Esophagus mucosa (tissue), 1 donor: ENCODE results near the gene TNFSF4. TPM values are rescaled to one million over a fixed set of nuclear protein-coding genes. Genes with fewer than 3 reads are reported as not detected.

Experiments
- ATAC-seq: fragments of 200-7000 bp; cut with Tn5 transposase; one replicate; pipeline ENCODE4 v1.9.1; 2020
- total RNA-seq: library from RNA; stranded (reverse); gene quantifications from one replicate; pipeline ENCODE4 v1.2.4, GENCODE V29; 2023
- donor health status: DM: yes; HTN: yes; CAD: no.

The TNFSF4 gene
- total RNA-seq, 1 donor from 2014 or later = 0.12 TPM

DNA sequence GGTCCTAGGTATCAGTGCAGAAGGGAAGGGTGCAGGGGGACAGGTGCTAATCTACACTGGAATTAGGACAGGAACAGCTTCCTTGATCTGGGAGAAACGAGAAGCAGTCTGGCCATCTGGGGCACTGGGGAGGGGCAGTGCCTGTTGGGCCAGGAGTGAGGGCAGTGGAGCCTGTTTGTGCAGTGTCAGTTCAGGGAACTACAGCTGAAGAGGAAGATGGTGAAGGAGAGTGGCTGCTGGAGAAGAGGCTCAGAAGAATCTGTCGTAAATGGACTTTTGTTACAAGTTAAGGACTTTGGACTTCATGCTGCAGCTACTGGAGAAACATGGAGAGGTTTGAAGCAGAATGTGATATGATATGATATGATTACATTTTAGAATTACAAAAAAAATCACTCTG lies 3.2 kb upstream of the TNFSF4 start:
- ATAC-seq = no peak

DNA sequence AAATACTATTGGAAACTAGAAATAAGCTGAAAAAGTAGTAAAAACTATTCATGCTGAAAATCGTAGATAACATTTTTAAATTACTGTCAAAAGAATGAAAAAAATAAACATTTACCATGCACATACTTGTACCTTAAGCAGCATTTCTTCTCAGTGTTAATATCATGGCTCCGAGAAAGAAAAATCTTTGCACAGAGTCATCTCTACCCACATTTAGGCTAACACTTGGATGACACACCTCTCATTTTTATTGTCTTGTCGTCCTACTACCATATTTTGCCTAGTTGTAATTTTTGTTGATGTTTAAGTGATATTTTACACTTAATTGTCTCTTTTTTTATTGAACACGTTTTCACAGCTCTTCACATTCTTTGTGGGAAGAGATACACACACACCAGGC lies 1.7 kb upstream of the TNFSF4 start:
- no peak for ATAC-seq

DNA sequence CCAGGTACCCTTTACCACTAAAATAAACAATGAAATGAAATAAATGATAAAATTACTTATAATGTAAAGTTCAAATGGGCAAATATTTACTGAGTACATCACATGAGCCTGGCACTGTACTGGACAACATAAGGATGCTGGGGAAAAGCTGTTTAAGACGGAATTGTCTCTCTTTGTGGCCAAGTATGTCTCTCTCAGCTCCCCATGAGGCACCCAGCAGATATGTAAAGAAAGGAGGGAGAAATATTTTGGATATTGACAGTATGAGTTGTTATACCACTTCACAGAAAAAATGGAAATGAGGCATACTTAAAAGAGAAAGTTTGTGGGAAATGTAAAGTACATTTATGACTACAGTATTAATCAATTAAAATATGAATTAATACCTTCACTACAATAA lies 1.0 kb upstream of the TNFSF4 start:
- ATAC-seq = no peak

DNA sequence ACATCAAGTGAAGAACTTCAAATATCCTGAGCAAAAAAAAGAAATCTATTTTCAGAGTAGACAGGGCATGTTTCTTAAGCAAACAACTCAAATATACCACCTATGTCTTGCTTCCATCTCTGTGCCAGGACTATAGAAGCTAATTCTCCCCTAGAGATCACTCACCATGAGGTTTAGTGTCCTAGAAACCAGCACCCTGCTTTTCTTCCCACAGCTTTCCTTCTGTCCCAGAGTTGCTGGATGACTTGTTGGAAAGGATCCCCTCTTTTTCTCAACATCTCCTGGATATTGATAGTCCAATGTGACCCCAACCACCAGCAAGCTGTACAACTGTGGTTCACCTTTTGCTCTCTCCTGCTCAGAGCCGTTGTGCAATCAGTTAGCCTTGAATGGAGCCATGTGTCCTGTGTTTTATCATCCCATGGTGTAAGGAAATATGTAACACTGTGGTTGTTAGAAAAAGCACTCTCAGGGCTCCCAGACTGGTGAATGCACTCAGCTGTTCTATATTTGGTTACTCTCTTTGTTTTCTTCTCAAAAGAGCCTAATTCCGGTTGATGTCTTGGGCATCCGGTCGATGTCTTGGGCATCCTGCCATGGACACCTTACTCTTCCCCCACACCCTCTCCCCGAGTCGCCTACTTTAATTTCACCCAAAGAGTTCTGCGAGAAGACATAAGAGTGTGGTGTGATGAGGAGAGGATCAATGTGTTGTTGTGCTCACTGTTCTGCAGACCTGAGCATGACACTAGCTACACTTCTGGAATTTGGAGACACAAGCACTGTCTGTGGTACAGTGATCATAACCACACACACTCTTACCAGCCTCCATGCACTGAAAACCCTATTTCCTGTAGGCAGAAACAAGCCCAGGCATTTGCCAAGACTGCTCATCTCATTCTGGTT lies 1.7 kb downstream of the TNFSF4 start:
- peak; percentile 38 for ATAC-seq

DNA sequence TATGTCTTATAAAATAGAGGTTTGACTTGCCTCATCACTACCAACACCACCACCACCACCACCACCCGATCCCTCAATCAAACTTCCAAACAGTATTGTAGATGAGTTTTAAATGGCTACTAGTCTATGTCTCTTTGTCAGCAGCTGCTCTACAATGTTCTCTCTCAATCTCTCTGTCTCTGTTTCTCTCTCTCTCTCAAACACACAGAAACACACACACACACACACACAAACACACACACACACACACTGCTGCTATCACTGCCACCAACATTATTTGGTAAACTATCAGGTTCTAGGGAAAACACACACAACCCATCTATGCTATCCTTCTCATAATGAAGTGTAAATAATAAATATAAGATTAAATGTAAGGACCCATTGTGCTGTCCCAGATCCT lies 2.4 kb downstream of the TNFSF4 start:
- no peak for ATAC-seq

DNA sequence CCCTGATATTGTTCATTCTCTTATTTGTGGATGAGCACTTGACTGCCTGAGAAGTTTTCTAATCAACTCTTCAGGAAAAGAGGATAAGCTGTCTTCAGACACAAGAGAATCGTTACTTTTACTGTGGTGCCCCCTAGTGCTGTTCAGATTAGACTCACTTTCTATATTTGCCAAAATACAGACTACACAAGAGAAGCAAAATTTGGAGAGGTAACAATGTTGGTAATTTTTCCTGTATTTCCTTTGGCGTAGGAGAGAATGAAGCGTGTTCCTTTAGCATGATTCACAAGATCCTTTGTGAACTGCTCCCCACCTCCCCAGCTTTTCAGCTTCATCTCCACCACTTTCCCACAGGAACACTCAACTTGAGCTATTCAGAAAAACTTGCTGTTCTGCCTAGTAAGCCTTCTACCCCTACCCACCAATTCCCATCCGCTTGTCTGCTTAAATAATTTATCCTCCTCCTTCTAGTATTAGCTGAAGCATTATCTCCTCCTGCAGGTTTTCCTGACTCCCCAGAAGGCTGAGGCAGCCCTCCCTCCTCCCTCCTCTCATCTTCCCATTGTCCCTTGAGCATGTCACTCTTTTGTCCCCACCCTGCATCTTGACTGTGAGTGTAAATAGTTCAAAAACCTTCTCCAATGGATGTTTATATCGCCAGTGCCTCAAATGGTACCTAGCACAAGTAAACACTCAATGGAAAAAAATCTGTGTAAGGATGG lies 4.5 kb downstream of the TNFSF4 start:
- ATAC-seq = peak; percentile 65

DNA sequence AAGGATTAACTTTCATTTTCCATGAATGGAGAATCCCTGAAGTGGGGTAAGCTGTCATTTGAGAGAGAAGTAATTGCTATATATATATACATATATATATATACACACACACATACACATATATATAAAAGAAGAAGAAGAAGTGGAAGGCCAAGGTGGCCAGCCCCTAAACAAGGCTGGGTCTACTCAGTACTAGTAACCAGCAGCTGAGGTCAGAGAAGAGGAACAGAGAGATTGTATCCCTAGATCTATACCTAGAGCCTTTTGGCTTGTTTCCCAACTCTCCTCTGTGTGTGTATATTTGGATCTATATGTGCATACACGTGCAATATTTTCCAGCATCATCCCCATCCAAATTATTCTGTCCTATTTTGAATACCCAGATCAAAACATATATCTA lies 5.2 kb downstream of the TNFSF4 start:
- peak; percentile 22 for ATAC-seq

DNA sequence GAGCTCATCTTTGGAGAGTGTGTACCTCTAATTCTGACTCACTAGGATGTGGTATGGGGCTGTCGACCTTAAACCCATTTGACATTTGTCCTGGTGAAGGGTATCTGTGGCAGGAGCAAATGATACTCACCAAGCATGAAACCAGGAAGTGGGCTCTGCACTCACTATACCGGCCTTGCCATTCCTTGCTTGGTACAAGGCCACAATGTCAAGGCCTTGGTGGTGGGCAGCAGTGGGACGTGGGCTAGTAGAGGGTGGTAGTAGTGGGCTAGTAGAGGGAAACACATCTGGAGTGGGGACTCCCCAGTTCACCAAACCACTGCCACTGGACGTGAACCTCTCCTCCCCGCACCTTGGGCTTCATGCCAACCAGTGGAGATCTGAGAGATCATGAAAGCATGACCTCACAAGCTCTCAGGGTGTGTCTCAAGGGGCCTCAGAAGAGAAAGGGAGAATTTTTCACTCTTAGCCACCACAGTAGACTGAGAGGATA lies 11.5 kb downstream of the TNFSF4 start:
- ATAC-seq = no peak

DNA sequence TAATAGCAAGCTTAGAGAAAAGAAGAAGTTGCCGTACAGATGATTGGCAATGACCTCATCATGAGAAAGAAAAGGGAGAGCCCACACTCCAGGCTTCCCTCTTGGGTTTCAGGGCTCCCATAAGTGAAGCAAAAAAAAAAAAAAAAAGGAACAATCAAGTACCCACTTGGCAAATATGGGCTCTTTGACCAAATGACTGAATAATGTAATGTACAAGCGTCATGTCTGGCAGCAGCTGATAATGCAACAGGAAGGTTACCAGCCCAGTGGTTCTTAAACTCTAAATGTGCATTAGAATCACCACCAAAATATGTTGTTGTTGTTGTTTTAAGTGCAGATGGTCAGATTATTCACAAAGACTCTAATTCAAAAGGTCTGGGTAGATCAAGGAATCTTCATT lies 13.5 kb downstream of the TNFSF4 start:
- ATAC-seq = no peak

DNA sequence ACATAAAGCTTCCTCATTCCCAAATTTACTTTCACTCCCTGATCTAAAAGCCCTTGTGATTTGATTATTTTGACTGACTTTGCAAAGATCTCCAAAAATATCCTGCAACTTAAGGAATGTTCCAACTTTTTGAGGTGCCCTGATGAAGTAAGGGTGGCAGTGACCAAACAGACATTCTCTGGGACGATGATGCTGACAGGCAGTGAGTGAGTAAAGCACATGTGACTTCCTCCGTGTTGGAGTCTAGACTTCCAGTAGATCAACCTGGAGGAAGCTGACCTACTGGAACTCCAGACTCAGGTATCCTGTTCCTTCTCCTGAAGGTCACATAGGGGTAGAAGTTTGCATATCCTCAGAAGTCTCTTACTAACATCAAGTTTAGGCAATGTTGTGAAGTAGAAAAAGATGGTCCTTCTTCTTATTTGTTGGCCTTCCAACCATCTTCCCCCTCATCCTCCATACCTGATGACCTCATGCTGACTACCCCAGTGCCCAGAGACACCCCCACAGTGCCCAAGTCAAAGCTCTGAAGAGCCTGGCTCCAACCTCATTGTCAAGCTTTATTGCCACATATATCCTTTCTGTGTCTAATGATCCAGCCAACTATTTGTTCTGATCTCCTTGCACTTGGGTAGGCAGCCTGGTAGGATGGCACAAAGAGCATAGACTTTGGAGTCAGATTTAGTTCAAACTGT lies 16.0 kb downstream of the TNFSF4 start:
- peak; percentile 22 for ATAC-seq

DNA sequence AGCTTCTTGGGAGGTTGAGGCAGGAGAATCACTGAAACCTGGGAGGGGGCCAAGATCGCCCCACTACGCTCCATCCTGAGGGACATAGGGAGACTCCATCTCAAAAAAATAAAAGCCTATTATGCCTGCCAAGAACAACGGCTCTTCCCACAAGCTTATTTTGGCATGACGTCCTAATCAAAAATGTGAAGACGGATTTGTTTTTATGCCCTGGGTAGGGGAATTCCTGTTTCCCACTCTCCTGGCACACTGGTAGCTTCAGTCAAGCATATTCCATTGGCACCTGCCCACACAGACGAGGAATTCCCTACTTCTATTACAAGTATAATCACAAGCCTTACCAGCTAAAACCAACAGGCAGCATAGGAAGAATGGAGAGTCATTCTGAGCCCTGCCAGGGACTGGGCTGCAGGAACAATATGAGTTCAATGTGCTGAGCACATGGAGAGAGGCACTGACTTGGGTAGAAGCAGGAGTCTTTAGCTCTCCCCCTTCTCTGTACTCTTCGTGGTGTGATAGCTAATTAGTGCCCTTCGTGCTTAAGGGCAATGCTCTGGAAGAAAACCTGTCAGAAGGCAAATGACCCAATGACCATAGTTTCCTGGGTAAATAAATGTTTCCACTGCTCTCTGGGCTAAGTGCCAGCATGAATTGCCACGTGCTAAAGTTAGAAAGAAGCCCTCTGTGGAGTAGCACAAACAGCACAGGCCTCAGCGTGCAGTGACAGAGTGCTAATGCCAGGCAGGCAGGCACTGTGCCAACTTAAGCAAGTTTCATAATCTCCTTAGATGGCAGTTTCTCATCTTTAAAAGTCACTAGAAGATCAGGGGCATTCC lies 16.8 kb downstream of the TNFSF4 start:
- peak; percentile 94 for ATAC-seq

DNA sequence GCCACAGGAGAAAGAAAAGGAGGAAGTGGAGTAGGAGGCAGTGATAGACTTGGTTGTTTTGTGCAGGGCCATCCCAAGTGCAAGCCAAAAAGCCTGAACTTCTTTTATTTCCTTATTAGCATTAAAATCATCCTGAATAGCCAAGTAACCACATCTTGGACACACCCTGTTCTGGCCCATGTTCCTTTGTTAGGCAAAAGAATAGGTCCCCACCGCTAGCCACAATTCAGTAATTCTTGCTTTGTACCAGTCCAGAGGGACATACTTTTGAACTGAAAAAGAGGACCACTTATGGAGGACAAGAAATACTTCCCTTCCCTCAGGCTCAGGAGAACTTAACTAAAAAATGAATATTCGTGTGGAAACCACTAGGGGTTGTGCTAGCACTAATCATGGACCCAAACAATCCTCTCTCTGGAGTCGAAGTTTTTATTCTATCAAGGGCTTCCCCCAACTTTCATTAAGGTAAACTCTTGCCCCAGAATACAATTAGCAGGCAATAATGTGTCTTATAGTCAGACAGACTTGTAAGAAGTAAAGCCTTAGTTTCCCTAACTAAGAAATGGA lies 19.4 kb downstream of the TNFSF4 start:
- no peak for ATAC-seq

DNA sequence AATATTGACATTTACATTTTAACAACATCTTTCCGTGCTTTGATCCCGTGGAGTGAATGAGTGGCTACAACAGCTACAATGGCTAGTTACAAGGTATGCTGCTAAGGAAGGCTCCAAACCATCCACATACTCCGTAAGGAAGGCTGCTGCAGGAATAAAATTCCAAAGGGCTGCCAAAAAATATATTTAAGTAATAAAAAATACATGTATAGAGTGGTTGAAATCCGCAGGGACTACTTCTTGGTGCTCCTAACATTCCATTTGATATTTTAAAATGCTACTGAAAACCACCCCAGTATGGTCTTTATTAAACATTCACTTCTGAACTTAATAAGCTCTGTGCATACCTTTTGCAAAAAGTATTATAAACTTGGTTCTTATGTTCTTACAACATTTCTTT lies 25.3 kb downstream of the TNFSF4 start:
- ATAC-seq = no peak

DNA sequence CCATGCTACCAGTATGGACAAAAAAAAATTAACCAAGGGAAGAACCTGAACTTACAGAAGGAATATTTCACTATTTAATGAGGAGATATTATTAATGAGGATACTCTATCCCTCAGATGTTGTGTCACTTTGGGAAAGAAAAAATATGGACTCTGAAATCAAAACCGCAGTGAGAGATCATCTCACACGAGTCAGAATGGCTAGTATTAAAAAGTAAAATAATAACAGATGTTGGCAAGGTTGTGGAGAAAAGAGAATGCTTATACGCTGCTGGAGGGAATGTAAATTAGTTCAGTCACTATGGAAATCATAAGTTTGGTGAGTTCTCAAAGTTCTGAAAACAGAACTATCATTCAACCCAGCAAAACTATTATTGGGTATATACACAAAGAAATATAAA lies 30.9 kb downstream of the TNFSF4 start:
- ATAC-seq = no peak

DNA sequence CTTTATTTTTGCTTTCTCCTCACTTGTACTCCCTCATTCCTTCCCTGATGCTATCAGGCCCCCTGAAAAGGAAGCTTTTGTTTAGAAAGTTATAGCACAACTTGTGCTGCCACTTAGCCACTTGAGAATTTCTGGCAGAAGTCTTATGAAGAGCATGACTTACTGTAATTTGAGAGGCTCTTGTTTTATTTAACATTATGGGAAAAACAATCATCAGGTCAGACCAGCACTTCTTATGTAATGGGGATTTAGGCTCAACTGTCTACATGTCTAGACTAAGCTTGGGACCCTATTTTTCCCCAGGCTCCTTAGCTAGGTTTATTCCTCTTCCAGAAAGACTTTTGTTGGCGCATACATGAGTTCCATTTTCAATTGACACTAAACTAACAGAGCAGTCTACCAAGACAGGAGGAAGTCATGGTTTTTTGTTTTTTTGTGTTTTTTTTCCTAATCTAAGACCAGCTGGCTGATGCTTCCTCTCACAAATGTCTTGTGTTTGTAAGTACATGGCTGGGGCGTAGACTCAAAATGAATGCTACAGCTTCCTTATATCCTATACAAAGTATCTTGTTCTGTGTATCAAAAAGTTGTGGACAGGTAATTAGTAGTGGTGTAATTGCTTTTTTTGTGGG lies 31.5 kb downstream of the TNFSF4 start:
- ATAC-seq = peak; percentile 43

DNA sequence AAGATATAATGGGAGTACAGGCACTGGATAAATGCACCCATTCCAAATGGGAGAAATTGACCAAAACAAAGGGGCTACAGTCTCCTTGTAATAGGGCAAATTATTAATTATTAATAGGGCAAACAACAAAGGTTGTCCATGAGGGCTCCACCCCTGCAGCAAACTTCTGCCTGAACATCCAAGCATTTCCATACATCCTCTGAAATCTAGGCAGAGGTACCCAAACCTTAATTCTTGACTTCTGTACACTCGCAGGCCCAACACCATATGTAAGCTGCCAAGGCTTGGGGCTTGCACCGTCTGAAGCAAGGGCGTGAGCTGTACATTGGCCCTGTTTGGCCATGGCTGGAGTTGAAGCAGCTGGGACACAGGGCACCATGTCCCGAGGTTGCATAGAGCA lies 33.7 kb downstream of the TNFSF4 start:
- ATAC-seq = no peak

DNA sequence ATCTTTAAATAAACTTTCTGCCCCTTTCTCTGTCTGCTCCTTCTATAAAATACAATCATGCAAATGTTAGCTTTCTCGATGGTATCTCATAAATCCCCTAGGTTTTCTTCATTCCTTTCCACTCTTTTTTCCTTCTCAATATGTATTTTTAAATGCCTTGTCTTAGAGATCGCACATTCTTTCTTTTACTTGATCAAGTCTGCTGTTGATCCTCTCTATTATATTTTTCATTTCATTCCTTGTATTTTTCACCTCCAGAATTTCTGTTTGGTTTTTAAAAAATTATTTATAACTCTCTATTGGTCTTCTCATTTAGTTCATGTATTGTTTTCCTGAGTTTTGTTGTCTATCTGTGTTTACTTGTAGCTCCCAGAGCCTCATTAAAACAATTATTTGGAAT lies 36.0 kb downstream of the TNFSF4 start:
- ATAC-seq = no peak

DNA sequence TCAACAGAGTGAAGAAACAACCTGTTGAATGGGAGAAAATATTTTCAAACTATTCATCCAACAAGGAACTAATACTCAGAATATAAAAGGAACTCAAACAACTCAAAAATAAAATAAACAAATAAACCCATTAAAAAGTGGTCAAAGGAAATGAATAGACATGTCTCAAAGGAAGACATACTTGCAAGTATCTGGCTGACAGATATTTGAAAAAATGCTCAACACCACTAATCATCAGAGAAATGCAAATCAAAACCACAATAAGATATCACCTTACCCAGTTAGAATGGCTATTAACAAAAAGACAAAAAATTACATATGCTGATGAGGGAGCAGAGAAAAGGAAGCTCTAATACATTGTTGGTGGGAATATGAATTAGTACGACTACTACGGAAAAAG lies 38.2 kb downstream of the TNFSF4 start:
- ATAC-seq = no peak

DNA sequence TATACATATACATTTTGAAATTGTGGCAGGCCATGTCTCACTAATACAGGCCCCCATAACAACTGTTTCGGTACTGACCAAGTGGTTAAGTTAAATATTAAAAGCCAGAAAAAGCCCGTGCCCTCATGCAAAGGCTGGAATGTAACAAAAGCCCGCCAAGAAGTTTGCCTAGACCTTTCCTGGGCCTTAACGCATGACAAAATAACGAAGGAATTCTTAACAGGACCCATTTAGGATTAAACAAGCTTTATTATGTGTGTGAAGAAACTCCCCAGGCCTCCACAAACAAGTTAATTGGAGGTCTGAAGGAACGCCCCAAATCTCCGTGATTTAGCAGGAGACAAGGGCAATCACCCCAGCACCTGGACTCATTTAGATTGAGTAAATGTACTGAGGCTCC lies 42.4 kb downstream of the TNFSF4 start:
- no peak for ATAC-seq

DNA sequence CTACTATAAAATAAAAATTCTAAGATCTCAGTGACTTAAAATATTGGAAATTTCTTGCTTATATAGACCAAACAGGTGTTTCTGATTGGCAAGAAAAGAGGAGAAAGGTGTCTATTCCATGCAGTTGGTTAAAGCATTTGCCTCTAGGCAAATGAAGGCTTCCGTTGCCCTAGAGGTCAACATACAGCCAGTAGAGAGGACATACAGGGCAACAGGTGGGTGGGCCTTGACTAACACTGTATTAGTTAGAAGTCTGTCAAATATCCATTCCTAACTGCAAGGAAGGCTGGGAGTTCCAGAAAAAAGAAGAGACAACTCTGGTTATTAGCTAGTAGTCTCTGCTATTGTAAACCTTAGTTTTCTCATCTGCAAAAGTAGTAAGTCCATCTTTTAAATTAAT lies 43.0 kb downstream of the TNFSF4 start:
- no peak for ATAC-seq

DNA sequence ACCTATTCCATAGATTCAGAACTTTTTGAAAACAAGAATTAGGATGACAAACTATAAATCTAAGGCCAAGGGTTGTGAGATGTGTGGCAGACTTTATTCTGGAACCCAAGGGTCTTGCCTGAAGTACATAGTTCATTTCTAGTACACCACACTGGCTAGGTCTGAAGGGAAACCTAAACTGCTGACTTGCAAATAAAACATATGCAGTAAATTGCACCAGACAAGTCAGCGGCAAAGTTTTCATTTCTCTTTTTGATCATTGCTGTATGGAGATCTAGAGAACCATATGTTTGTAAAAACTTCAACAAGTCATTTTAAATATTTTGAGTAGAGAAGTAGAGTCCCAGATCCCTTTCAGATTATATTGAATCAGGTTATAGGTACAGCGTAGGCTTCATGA lies 43.9 kb downstream of the TNFSF4 start:
- no peak for ATAC-seq

DNA sequence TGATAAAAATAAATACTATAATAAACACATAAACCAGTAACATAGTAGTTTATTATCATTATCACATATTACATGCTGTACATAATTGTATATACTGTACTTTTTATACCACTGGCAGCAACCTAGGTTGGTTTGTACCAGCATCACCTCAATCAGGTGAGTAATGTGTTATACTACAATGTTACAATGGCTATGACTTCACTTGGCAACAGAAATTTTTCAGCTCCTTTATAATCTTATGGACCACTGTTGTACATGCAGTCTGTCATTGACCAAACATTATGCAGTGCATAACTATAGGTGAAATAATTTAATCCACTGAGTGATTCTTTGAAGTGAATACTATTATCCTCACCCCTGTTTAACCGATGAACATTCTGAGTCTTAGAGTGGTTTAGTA lies 44.5 kb downstream of the TNFSF4 start:
- ATAC-seq = no peak
